Progenitor cell of endocrine pancreas (in vitro differentiated cells): ENCODE results near the gene NRBP1. TPM values are rescaled to one million over a fixed set of nuclear protein-coding genes. Genes with fewer than 3 reads are reported as not detected.

Source experiments
- DNase-seq: peaks from one replicate; pipeline ENCODE4 v3.0.0; 2021; ENCODE audit warnings: low spot score; ENCODE audit not compliant: unreplicated experiment
- H3K27ac Mint-ChIP-seq: 2 replicates; pipeline ENCODE4 v1.8.0; 2021; ENCODE audit warnings: mild to moderate bottlenecking, moderate library complexity, mixed read lengths
- H3K27me3 Mint-ChIP-seq: 2 replicates; pipeline ENCODE4 v1.8.0; 2021; ENCODE audit warnings: mixed read lengths
- H3K36me3 Mint-ChIP-seq: 2 replicates; pipeline ENCODE4 v1.8.0; 2022; ENCODE audit warnings: mixed read lengths; ENCODE audit not compliant: insufficient read depth
- H3K4me1 Mint-ChIP-seq: 2 replicates; pipeline ENCODE4 v1.8.0; 2021; ENCODE audit warnings: low read depth, mixed read lengths
- H3K4me3 Mint-ChIP-seq: 2 replicates; pipeline ENCODE4 v1.8.0; 2021; ENCODE audit warnings: low read depth, mild to moderate bottlenecking, moderate library complexity, mixed read lengths
- H3K9me3 Mint-ChIP-seq: 2 replicates; pipeline ENCODE4 v1.8.0; 2021; ENCODE audit warnings: low read depth, mixed read lengths
- total RNA-seq: library from RNA; stranded (reverse); gene quantifications from 2 replicates; pipeline ENCODE4 v1.2.1, GENCODE V29; 2021
- TF ChIP-seq, protein P1 (sequence below): fragments of 200-600 bp; sonication (generic); IDR thresholded peaks from one replicate; pipeline ENCODE4 v1.5.0; 2021; ENCODE audit warnings: antibody characterized with exemption, mild to moderate bottlenecking; ENCODE audit not compliant: unreplicated experiment

The NRBP1 gene
- total RNA-seq, 1 donor from 2014 or later = 120 TPM

DNA sequence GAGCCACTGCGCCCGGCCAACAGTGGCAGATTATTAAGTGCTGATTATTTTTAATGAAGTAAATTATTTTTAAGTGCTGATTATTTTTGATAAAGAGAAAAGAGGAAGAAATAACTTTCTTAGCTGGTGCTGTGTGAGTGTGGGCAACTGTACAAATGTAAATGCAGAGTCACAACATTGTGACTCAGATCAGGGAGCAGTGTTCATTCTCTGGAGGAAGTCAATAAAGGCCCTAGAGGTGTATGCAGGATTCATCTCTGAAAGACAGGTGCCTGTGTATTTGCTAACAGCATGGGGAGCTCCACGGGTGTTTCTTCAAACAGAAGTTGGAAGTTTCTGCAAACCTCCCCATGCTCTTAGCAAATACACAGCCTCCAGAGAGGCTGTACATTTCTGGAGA is 19.9 kb downstream of the NRBP1 start:
- H3K27ac Mint-ChIP-seq = no peak overlapping the region

DNA sequence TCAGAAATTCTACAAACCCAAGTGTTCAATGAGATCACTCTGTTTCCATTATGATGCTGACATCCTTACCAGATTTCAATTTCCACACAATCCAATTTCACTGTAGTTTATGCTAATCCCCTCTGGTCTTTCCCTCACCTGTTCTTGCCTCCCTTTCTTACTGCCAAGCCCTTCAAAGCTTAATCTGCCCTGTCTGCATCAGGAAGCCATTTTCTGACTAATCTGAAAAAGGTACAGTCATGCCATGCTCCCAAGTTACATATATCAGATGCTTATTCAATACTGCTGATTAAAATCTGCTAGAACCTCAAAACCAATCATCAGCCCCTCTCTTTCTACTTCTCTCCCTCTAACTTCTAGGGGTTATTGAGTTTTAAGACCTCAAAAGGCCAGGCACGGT is 22.7 kb downstream of the NRBP1 start:
- TF ChIP-seq, protein P1, sequence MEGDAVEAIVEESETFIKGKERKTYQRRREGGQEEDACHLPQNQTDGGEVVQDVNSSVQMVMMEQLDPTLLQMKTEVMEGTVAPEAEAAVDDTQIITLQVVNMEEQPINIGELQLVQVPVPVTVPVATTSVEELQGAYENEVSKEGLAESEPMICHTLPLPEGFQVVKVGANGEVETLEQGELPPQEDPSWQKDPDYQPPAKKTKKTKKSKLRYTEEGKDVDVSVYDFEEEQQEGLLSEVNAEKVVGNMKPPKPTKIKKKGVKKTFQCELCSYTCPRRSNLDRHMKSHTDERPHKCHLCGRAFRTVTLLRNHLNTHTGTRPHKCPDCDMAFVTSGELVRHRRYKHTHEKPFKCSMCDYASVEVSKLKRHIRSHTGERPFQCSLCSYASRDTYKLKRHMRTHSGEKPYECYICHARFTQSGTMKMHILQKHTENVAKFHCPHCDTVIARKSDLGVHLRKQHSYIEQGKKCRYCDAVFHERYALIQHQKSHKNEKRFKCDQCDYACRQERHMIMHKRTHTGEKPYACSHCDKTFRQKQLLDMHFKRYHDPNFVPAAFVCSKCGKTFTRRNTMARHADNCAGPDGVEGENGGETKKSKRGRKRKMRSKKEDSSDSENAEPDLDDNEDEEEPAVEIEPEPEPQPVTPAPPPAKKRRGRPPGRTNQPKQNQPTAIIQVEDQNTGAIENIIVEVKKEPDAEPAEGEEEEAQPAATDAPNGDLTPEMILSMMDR = no peak
- Mint-ChIP-seq H3K4me3 (no peak overlapping the region), H3K27me3 (no peaks in the 10 kb centered on the region), H3K9me3 (no peaks in the 10 kb centered on the region), H3K36me3 (peaks cover 12% of the 10 kb centered on the region), H3K27ac (no peak overlapping the region), H3K4me1 (no peaks in the 10 kb centered on the region)
- DNase-seq = no peak

More for the DNA sequence above, 19.9 kb downstream of the NRBP1 start:
- TF ChIP-seq, protein P1 = no peak
- peaks cover 16% of the 10 kb centered on the region for H3K36me3 Mint-ChIP-seq
- DNase-seq = no peak
- no peaks in the 10 kb centered on the region for H3K4me1 Mint-ChIP-seq
- H3K27me3 Mint-ChIP-seq = no peaks in the 10 kb centered on the region
- no peaks in the 10 kb centered on the region for H3K9me3 Mint-ChIP-seq
- H3K4me3 Mint-ChIP-seq = no peak overlapping the region

DNA sequence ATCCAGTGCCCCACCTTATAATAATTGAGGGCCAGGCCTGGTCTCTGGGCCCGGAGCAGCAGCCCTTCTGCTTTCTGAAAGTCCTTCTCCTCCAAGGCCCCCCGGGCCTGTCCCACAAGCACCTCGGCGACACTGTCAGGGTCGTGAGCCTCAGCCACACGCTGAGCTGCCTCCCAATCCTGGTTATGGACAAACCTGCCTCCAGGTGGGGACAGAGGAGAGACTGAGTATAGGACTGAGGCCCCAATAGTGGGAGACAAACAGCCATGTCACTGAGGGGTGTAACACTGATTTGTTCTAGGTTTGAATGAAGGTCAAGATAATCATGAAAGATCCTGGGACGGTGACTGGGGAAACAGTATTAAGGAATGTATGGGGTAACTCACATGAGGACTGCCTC is 25.5 kb downstream of the NRBP1 start:
- Mint-ChIP-seq H3K4me3 (no peak overlapping the region), H3K4me1 (no peaks in the 10 kb centered on the region), H3K27ac (no peak overlapping the region), H3K27me3 (no peaks in the 10 kb centered on the region), H3K36me3 (peaks cover 9% of the 10 kb centered on the region), H3K9me3 (no peaks in the 10 kb centered on the region)
- DNase-seq = no peak
- TF ChIP-seq, protein P1 = no peak

- no peaks in the 10 kb centered on the region for H3K9me3 Mint-ChIP-seq
- peaks cover 3% of the 10 kb centered on the region for H3K4me1 Mint-ChIP-seq
- no peak overlapping the region for H3K4me3 Mint-ChIP-seq
- H3K27ac Mint-ChIP-seq = no peak overlapping the region
- no peaks in the 10 kb centered on the region for H3K27me3 Mint-ChIP-seq
- peaks cover 8% of the 10 kb centered on the region for H3K36me3 Mint-ChIP-seq
- DNase-seq = no peak
- TF ChIP-seq, protein P1 = no peak
Observed at GRCh38 chr2:27461118-27461517, 32.7 kb downstream of the NRBP1 start.

GRCh38 chr2:27464443-27464842 is 36.0 kb downstream of the NRBP1 start:
- Mint-ChIP-seq H3K27ac (no peak overlapping the region), H3K36me3 (peaks cover 4% of the 10 kb centered on the region), H3K4me3 (no peak overlapping the region), H3K9me3 (no peaks in the 10 kb centered on the region), H3K27me3 (no peaks in the 10 kb centered on the region), H3K4me1 (peaks cover 3% of the 10 kb centered on the region)
- TF ChIP-seq, protein P1 = no peak
- DNase-seq = no peak
